HepG2 (cell line): Measurements from ENCODE around the gene HEXA. TPM values are rescaled to one million over a fixed set of nuclear protein-coding genes. Genes with fewer than 3 reads are reported as not detected.

ENCODE experiments used
- ATAC-seq: fragments of 200-7000 bp; cut with Tn5 transposase; 3 replicates; pipeline ENCODE4 v1.9.1; 2020; ENCODE audit warnings: mild to moderate bottlenecking, moderate library complexity
- BruUV-seq: library from RNA; stranded (reverse); fragments of 400-500 nt; replicated peaks from 2 replicates; lab custom pipeline; 2021; lab: Mats Ljungman, UMichigan
- CTCF ChIA-PET: fragments of 300-600 bp; formaldehyde crosslinking; extraction: SDS; loops from one replicate; lab custom pipeline; 2021; ENCODE audit warnings: low total read pairs, inconsistent platforms, low intra/inter-chr PET ratio; lab: Yijun Ruan, JAX
- POLR2A ChIA-PET: fragments of 350-600 bp; sonication (Branson Sonifier 250); formaldehyde crosslinking; loops from one replicate; lab custom pipeline; 2020; ENCODE audit warnings: antibody characterized with exemption, inconsistent platforms; lab: Yijun Ruan, JAX
- DNase-seq: peaks from one replicate; pipeline ENCODE4 v3.0.0-alpha.2; 2015; ENCODE audit warnings: low spot score
- FAIRE-seq: peaks from 3 replicates; lab custom pipeline; 2011; peaks lifted over from hg19 to GRCh38; lab: Jason Lieb, UNC
- H2AFZ ChIP-seq: one replicate; pipeline ENCODE4 v1.6.1; 2011; ENCODE audit warnings: low read length, inconsistent platforms
- H3K27ac ChIP-seq: fragments of 300-600 bp; 3 replicates; pipeline ENCODE4 v1.8.0; 2011; ENCODE audit warnings: mixed run types, mild to moderate bottlenecking, mixed read lengths, low read length, inconsistent platforms; ENCODE audit not compliant: insufficient read depth; ENCODE audit errors: extremely low read length
- H3K27me3 ChIP-seq, 2 experiments: fragments of 200-600 bp in 1 of 2; 2 replicates in 1 of 2; 3 replicates in 1 of 2; pipeline versions ENCODE4 v1.6.0 to v1.8.0; 2011; ENCODE audit warnings: low read length in 2 of 2, mild to moderate bottlenecking in 2 of 2, moderate library complexity in 2 of 2, inconsistent platforms in 1 of 2; ENCODE audit not compliant: insufficient read depth in 2 of 2, control insufficient read depth in 1 of 2
- H3K36me3 ChIP-seq, 2 experiments: fragments of 200-600 bp in 1 of 2; replicated peaks in 1 of 2; 2 replicates in 1 of 2; 3 replicates in 1 of 2; pipeline versions ENCODE4 v1.5.1 to v1.8.0; 2011; ENCODE audit warnings: low read length in 2 of 2, inconsistent platforms in 1 of 2; ENCODE audit not compliant: insufficient read depth in 2 of 2, control insufficient read depth in 1 of 2
- H3K4me1 ChIP-seq: 2 replicates; pipeline ENCODE4 v1.5.1; 2012; ENCODE audit warnings: low read length, inconsistent platforms; ENCODE audit not compliant: insufficient read depth
- H3K4me2 ChIP-seq: 2 replicates; pipeline ENCODE4 v1.6.0; 2011; ENCODE audit warnings: low read depth, low read length, inconsistent platforms
- H3K4me3 ChIP-seq, 3 experiments: fragments of 200-600 bp in 1 of 3; sonication (generic), shearing (Covaris generic) in 1 of 3; replicated peaks in 1 of 3; 2 replicates each; pipeline ENCODE4 v1.5.1; 2011 to 2016; ENCODE audit warnings: low read length in 3 of 3, inconsistent platforms in 2 of 3, low read depth in 2 of 3, mild to moderate bottlenecking in 2 of 3, control low read depth in 1 of 3, mixed read lengths in 1 of 3; ENCODE audit not compliant: insufficient read depth in 1 of 3
- H3K79me2 ChIP-seq: one replicate; pipeline ENCODE4 v1.6.1; 2011; ENCODE audit warnings: low read length, inconsistent platforms; ENCODE audit not compliant: insufficient read depth
- H3K9ac ChIP-seq: 2 replicates; pipeline ENCODE4 v1.6.0; 2011; ENCODE audit warnings: mild to moderate bottlenecking, low read depth, low read length, inconsistent platforms; ENCODE audit not compliant: insufficient read depth
- H3K9me3 ChIP-seq: 2 replicates; pipeline ENCODE4 v1.5.1; 2012; ENCODE audit warnings: mild to moderate bottlenecking, low read length
- H4K20me1 ChIP-seq: 2 replicates; pipeline ENCODE4 v1.6.0; 2011; ENCODE audit warnings: inconsistent platforms, mild to moderate bottlenecking, low read length, moderate library complexity; ENCODE audit not compliant: insufficient read depth
- AHR ChIP-seq: IDR thresholded peaks from 2 replicates; pipeline ENCODE4 v1.6.1; 2018; ENCODE audit warnings: missing genetic modification reagents, missing compliant biosample characterization
- ETV6 ChIP-seq: sonication (generic); formaldehyde crosslinking; conservative IDR thresholded peaks from 2 replicates; pipeline ENCODE4 v1.4.0; 2020; ENCODE audit warnings: missing genetic modification reagents
- FOXA1 ChIP-seq, 2 experiments: fragments of 450-650 bp in 1 of 2; sonication (generic) in 1 of 2; formaldehyde crosslinking in 1 of 2; IDR thresholded peaks; 2 replicates each; pipeline versions ENCODE4 v1.4.0 to v1.6.1; 2016 to 2020; ENCODE audit warnings: missing genetic modification reagents in 1 of 2
- MED1 ChIP-seq: sonication (generic); formaldehyde crosslinking; IDR thresholded peaks from 2 replicates; pipeline ENCODE4 v1.4.0; 2020; ENCODE audit warnings: missing genetic modification reagents
- RBM39 ChIP-seq: fragments of 200-400 bp; formaldehyde crosslinking; IDR thresholded peaks from one replicate; pipeline ENCODE4 v1.6.1; 2018; ENCODE audit warnings: antibody characterized with exemption, mild to moderate bottlenecking, low read depth, low read length; ENCODE audit not compliant: poor library complexity, severe bottlenecking
- SMC3 ChIP-seq: IDR thresholded peaks from 2 replicates; pipeline ENCODE4 v1.6.1; 2011; ENCODE audit warnings: low read length, improper control_type of control experiment
- SOX13 ChIP-seq, 3 experiments: fragments of 450-650 bp in 1 of 3; sonication (generic) in 1 of 3; formaldehyde crosslinking in 1 of 3; IDR thresholded peaks in 2 of 3; conservative IDR thresholded peaks in 1 of 3; 2 replicates each; pipeline versions ENCODE4 v1.5.0 to v1.6.1; 2016 to 2020; ENCODE audit warnings: antibody characterized with exemption in 1 of 3, mild to moderate bottlenecking in 1 of 3, missing compliant biosample characterization in 1 of 3, missing genetic modification reagents in 1 of 3, moderate library complexity in 1 of 3
- STAG1 ChIP-seq: sonication (generic); formaldehyde crosslinking; IDR thresholded peaks from 2 replicates; pipeline ENCODE4 v1.4.0; 2020; ENCODE audit warnings: missing genetic modification reagents
- ZC3H13 ChIP-seq: sonication (generic); formaldehyde crosslinking; IDR thresholded peaks from 2 replicates; pipeline ENCODE4 v1.8.1; 2023; ENCODE audit warnings: mild to moderate bottlenecking, missing genetic modification reagents, moderate library complexity
- ZNF282 ChIP-seq: fragments of 450-650 bp; IDR thresholded peaks from 2 replicates; pipeline ENCODE4 v1.6.1; 2018; ENCODE audit not compliant: partially characterized antibody
- ZNF552 ChIP-seq: sonication (generic); formaldehyde crosslinking; IDR thresholded peaks from 2 replicates; pipeline ENCODE4 v1.9.0; 2022; ENCODE audit warnings: missing genetic modification reagents, mild to moderate bottlenecking, borderline replicate concordance
- ZNF792 ChIP-seq: IDR thresholded peaks from 2 replicates; pipeline ENCODE4 v1.6.1; 2016
- WGBS: methylation state at CpG from one replicate; pipeline ENCODE4 v1.1.6; 2017; ENCODE audit warnings: low lambda C conversion rate; 5-methylcytosine and 5-hydroxymethylcytosine counted together
- in situ Hi-C: cut with HindIII; loops from 2 replicates; pipeline ENCODE4 v1.10.0; 2017; ENCODE audit warnings: low pct_unique_long_range_greater_than_20kb; ENCODE audit not compliant: extremely low pct_ligation_motif_present
- intact Hi-C: fragments of 100-400 bp; cut with micrococcal nuclease; formaldehyde crosslinking; loops from one replicate; pipeline ENCODE4 v1.10.0; 2022; ENCODE audit not compliant: unreplicated experiment
- polyA plus RNA-seq, 8 experiments: library from polyadenylated mRNA; depleted of rRNA in 3 of 8; stranded (reverse) in 7 of 8; unstranded in 1 of 8; fragments of >200 nt; fragmentation: Illumina TruSeq in 4 of 8; extraction: Trizol in 4 of 8; gene quantifications; 2 replicates each; pipeline versions ENCODE4 v1.2.1 to v1.2.3, GENCODE V29; 2011 to 2016; ENCODE audit warnings: low read depth in 4 of 8, missing spikeins in 1 of 8, mixed read lengths in 1 of 8; ENCODE audit not compliant: insufficient read depth in 1 of 8
- total RNA-seq, 5 experiments: library from RNA; depleted of rRNA; stranded (reverse); fragments of >200 nt; fragmentation: Illumina TruSeq; extraction: Trizol; gene quantifications; 2 replicates each; pipeline ENCODE4 v1.2.3, GENCODE V29; 2016; ENCODE audit warnings: low read depth in 1 of 5
- TF ChIP-seq, protein P1 (sequence below): sonication (generic); formaldehyde crosslinking; IDR thresholded peaks from 2 replicates; pipeline ENCODE4 v1.4.0; 2020; ENCODE audit warnings: missing genetic modification reagents
- TF ChIP-seq, protein P2 (sequence below): sonication (generic); formaldehyde crosslinking; IDR thresholded peaks from 2 replicates; pipeline ENCODE4 v1.4.0; 2020; ENCODE audit warnings: mild to moderate bottlenecking, missing genetic modification reagents
- TF ChIP-seq, protein P3 (sequence below): sonication (generic); formaldehyde crosslinking; IDR thresholded peaks from 2 replicates; pipeline ENCODE4 v1.5.0; 2020; ENCODE audit warnings: mild to moderate bottlenecking, missing genetic modification reagents, moderate library complexity
- TF ChIP-seq, protein P4 (sequence below): sonication (generic); formaldehyde crosslinking; IDR thresholded peaks from 2 replicates; pipeline ENCODE4 v1.5.0; 2020; ENCODE audit warnings: missing genetic modification reagents, mild to moderate bottlenecking, borderline replicate concordance

HEXA gene
- total and polyA plus RNA-seq, 2 of the 13 experiments (the other 11 are each of a cell fraction or from before 2014, with no cell fraction given) = 106 to 219 TPM

DNA sequence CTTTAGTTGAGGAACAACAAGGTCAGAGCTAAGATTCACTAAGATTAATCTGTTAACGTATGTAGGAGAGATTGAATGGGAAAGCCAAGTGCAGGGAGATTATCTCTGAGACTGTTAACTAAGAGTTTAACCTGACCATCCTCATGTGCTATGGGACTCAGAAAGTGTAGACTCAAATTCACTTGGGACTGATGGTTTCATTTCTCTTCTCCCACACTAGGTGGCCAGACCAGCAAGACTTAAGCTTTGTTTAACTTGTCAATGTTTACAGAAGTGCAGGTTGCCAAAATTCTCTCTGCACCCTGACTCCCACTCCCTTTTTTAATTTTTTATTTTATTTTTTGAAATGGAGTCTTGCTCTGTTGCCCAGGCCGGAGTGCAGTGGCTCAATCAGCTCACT is 6.3 kb upstream of the HEXA start:
- peak; percentile 68; the same call in 2 of the 3 replicates for ATAC-seq

More for the DNA sequence above, 6.3 kb upstream of the HEXA start:
- FAIRE-seq (peak; percentile 26), DNase-seq (peak; percentile 29)
- Histone ChIP-seq H3K4me3 (no peak overlapping the region), H3K27me3 (peaks cover 0 to 9% of the 10 kb centered on the region in 2 experiments; a peak in 1 of 5 replicates), H2AFZ (no peak overlapping the region), H3K36me3 (no peaks in the 10 kb centered on the region), H3K9ac (no peak overlapping the region), H3K9me3 (no peaks in the 10 kb centered on the region), H3K4me2 (no peak overlapping the region), H4K20me1 (no peaks in the 10 kb centered on the region), H3K79me2 (no peaks in the 10 kb centered on the region), H3K4me1 (peaks cover 23% of the 10 kb centered on the region), H3K27ac (no peak overlapping the region)
- TF ChIP-seq MED1 = no peak
- TF ChIP-seq AHR (CRISPR knock-in tag) = no peak
- TF ChIP-seq SMC3 = peak; percentile 21; the same call in 1 of the 2 replicates
- no peak for TF ChIP-seq ETV6
- no peak for TF ChIP-seq FOXA1 (IDR thresholded peaks at IDR 0.05)
- 0 out of 2 replicates have a peak, but pooled peaks have one; percentile 48 for TF ChIP-seq FOXA1 (CRISPR knock-in tag; IDR thresholded peaks at IDR 0.05)
- no peak for TF ChIP-seq ZNF552 (CRISPR knock-in tag)
- TF ChIP-seq SOX13 (IDR thresholded peaks at IDR 0.05) = no peak
- no peak for TF ChIP-seq SOX13 (CRISPR knock-in tag; conservative IDR thresholded peaks at IDR 0.05 in 1 of 2, IDR thresholded peaks at IDR 0.05 in 1 of 2)
- TF ChIP-seq STAG1 = peak; percentile 29; the same call in 1 of the 2 replicates
- TF ChIP-seq RBM39 = no peak
- no peak for TF ChIP-seq ZNF282
- TF ChIP-seq, protein P1, sequence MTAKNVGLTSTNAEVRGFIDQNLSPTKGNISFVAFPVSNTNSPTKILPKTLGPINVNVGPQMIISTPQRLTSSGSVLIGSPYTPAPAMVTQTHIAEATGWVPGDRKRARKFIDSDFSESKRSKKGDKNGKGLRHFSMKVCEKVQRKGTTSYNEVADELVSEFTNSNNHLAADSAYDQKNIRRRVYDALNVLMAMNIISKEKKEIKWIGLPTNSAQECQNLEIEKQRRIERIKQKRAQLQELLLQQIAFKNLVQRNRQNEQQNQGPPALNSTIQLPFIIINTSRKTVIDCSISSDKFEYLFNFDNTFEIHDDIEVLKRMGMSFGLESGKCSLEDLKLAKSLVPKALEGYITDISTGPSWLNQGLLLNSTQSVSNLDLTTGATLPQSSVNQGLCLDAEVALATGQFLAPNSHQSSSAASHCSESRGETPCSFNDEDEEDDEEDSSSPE (CRISPR knock-in tag) = no peak
- TF ChIP-seq ZNF792 (CRISPR knock-in tag) = no peak
- TF ChIP-seq, protein P2, sequence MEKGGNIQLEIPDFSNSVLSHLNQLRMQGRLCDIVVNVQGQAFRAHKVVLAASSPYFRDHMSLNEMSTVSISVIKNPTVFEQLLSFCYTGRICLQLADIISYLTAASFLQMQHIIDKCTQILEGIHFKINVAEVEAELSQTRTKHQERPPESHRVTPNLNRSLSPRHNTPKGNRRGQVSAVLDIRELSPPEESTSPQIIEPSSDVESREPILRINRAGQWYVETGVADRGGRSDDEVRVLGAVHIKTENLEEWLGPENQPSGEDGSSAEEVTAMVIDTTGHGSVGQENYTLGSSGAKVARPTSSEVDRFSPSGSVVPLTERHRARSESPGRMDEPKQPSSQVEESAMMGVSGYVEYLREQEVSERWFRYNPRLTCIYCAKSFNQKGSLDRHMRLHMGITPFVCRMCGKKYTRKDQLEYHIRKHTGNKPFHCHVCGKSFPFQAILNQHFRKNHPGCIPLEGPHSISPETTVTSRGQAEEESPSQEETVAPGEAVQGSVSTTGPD (CRISPR knock-in tag) = no peak
- TF ChIP-seq, protein P3, sequence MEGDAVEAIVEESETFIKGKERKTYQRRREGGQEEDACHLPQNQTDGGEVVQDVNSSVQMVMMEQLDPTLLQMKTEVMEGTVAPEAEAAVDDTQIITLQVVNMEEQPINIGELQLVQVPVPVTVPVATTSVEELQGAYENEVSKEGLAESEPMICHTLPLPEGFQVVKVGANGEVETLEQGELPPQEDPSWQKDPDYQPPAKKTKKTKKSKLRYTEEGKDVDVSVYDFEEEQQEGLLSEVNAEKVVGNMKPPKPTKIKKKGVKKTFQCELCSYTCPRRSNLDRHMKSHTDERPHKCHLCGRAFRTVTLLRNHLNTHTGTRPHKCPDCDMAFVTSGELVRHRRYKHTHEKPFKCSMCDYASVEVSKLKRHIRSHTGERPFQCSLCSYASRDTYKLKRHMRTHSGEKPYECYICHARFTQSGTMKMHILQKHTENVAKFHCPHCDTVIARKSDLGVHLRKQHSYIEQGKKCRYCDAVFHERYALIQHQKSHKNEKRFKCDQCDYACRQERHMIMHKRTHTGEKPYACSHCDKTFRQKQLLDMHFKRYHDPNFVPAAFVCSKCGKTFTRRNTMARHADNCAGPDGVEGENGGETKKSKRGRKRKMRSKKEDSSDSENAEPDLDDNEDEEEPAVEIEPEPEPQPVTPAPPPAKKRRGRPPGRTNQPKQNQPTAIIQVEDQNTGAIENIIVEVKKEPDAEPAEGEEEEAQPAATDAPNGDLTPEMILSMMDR = peak; percentile 28
- TF ChIP-seq, protein P4, sequence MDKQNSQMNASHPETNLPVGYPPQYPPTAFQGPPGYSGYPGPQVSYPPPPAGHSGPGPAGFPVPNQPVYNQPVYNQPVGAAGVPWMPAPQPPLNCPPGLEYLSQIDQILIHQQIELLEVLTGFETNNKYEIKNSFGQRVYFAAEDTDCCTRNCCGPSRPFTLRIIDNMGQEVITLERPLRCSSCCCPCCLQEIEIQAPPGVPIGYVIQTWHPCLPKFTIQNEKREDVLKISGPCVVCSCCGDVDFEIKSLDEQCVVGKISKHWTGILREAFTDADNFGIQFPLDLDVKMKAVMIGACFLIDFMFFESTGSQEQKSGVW (CRISPR knock-in tag) = no peak
- TF ChIP-seq ZC3H13 = no peak
- ChIA-PET CTCF (no interaction called here), POLR2A (no interaction called here)
- 79% methylated on average over 2 of the region's 2 CpGs for WGBS
- intact Hi-C loops = loop anchor here (1.0 kb wide), 1 partner anchor 151 kb away; no protein-coding TSS in a partner anchor
- in situ Hi-C loops = no loop called here
- BruUV-seq = no TSS peak
